Measurements from ENCODE around the gene THBS4.

The THBS4 gene

GRCh38 chr5:80069251-80069800, 34.2 kb downstream of the THBS4 start:
- no peaks in the 10 kb centered on the region for H3K36me3 ChIP-seq
- DNase-seq: no peak
- H3K4me1 ChIP-seq: no peaks in the 10 kb centered on the region
- peaks cover 11% of the 10 kb centered on the region for H3K27me3 ChIP-seq
- H3K4me3 ChIP-seq (ENCODE audit: low read depth, low read length): no peak overlapping the region
- no peaks in the 10 kb centered on the region; the same call in 1 of the 2 replicates for H3K9me3 ChIP-seq
- TF ChIP-seq CTCF (IDR thresholded peaks at IDR 0.05; ENCODE audit: low read depth, low read length): no peak

DNA sequence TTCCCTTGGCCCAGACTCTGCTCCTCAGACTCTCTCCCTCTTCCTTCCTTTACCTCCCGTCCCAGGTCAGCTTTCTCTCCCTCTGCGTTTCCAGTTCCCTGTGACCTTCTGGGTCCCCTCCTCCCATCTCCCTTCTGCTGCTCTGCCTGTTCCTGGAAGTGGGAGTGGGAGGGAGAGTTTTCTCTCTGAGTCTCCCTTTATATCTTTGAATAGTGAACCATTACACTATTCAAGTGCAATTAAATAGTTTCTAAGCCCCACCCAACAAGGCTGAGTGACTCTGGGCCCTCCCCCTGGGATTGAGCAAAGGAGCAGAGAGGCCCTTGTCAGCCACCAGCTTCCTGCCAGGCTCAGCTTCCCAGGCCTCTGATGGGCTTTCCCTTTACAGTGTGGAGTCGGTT, 34.8 kb downstream of the THBS4 start:
- DNase-seq: no peak
- TF ChIP-seq CTCF (IDR thresholded peaks at IDR 0.05; ENCODE audit: low read depth, low read length): no peak
- H3K4me3 ChIP-seq (ENCODE audit: low read depth, low read length): no peak overlapping the region

GRCh38 chr5:80070338-80071056, 35.3 kb downstream of the THBS4 start:
- Histone ChIP-seq H3K9me3 (no peaks in the 10 kb centered on the region; the same call in 1 of the 2 replicates), H3K27me3 (no peaks in the 10 kb centered on the region; the same call in 1 of the 2 replicates), H3K4me3 (ENCODE audit: low read depth, low read length) (no peak overlapping the region), H3K36me3 (no peaks in the 10 kb centered on the region), H3K4me1 (no peaks in the 10 kb centered on the region)
- no peak for DNase-seq
- TF ChIP-seq CTCF (IDR thresholded peaks at IDR 0.05; ENCODE audit: low read depth, low read length): no peak

More for the DNA sequence above, 34.8 kb downstream of the THBS4 start:
- Histone ChIP-seq H3K9me3 (no peaks in the 10 kb centered on the region; the same call in 1 of the 2 replicates), H3K4me1 (no peaks in the 10 kb centered on the region), H3K36me3 (no peaks in the 10 kb centered on the region), H3K27me3 (peaks cover 5% of the 10 kb centered on the region)

- no peak for DNase-seq
- Histone ChIP-seq H3K9me3 (no peaks in the 10 kb centered on the region; the same call in 1 of the 2 replicates), H3K4me3 (ENCODE audit: low read depth, low read length) (no peak overlapping the region), H3K36me3 (no peaks in the 10 kb centered on the region), H3K27me3 (no peaks in the 10 kb centered on the region), H3K4me1 (peaks cover 5% of the 10 kb centered on the region; the same call in 1 of the 2 replicates)
- TF ChIP-seq CTCF (IDR thresholded peaks at IDR 0.05; ENCODE audit: low read depth, low read length): no peak
Measured at GRCh38 chr5:80071510-80072021, 36.4 kb downstream of the THBS4 start.

- no peaks in the 10 kb centered on the region for H3K27me3 ChIP-seq
- peaks cover 7% of the 10 kb centered on the region for H3K4me1 ChIP-seq
- no peak overlapping the region for H3K4me3 ChIP-seq (ENCODE audit: low read depth, low read length)
- DNase-seq: no peak
- H3K36me3 ChIP-seq: no peaks in the 10 kb centered on the region
- TF ChIP-seq CTCF (IDR thresholded peaks at IDR 0.05; ENCODE audit: low read depth, low read length): no peak
- H3K9me3 ChIP-seq: no peaks in the 10 kb centered on the region; the same call in 1 of the 2 replicates
Measured at GRCh38 chr5:80072103-80073073, 37.2 kb downstream of the THBS4 start.
